Midbrain (tissue), 1 donor: ENCODE data around the gene GPS1.

Experiments used
- DNase-seq: peaks from one replicate; lab custom pipeline; 2025; lab: John Stamatoyannopoulos, UW

Gene GPS1

DNA sequence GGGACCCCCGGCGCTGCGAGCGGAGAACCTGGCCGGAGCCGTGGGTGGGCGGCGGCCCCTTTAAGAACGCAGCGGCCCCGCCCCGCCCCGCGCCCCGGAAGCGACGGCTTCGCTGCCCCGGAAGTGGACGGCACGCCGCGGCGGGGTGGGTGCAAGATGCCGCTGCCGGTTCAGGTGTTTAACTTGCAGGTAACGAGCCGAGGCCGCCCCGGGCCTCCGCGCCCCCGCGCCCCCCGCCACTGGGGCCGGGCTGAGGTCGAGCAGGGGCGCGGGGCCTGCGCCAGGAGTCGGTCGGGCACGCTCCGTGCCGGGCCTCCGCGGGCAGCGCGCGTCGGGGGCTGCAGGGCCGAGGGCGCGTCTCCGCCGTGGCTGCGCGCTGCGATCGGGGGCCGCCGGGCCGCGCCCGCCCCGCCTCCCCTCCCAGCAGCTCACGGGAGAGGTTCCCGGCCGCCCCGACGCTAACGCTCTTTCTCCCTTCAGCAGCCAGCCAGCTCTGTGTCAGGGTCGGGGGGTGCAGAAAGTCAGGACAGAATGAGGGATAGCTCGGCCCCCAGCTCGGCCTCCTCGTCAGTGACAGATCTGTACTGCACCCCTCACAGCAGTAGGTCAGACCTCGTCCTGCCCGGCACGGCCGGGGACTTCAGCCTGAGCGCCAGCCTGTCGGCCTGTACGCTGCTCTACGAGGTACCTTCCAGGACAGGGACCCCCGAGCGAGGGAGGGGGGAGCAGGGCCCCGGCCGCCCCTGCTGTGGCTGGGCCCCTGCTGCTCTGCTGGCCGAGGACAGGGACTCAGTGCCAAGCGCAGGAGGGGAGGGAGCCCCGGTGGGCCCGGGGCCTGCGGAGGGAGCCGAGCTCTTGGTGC, at the start of gene GPS1, which contains the start of gene RFNG:
TSS of gene GPS1 (plus strand) at position 123 of the 862 bp plus-strand sequence. CDS start at position 157, 34 bp downstream.
TSS of gene RFNG (minus strand) at position 36 of the 862 bp plus-strand sequence. CDS start 45 bp downstream, outside the sequence.
- peak; percentile 86 for DNase-seq

DNA sequence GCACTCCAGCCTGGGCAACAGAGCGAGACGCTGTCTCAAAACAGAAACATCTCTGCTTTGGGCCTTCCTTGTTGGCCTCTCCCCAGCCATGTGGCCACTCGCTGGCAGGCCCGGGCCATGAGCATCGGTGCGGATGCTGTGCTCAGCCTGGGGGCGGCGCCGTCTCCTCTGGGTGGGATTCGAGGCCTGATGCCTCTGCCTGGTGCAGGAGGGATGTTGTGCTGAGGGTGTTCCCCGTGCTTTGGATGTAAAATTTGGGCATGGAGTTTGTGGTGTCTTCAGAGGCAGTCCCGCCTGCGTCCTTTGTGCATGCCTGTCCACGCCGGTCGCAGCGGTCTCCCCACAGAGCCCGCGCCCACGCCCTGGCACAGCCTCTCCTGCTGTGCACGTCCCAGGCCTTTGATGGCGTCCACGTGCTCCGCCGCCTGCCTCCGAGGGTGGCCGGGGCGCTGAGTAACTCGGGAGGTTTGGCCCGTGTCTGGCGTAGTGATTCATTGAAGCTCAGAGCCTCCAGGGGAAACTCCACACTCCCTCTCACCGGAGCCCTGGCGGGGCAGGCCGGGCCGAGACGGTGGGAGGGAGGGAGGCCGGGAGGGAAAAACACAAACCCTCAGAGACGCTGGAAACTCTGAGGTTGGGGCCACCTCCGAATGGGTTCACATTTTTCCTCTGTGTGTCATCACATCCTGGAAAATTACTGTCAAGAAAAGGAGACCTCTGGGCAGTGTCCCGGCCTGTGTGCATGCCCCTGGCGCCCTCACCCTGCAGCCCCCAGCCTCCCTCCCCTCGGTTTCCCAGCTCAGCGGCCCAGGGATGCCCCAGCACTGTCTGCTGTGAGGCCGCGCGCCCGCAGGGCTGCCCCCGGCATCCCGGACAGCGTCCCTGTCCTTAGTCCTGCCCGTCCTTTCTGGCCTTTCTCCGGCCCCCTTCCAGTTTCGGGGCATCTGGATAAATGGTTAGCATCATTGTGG, 48.0 kb upstream of the GPS1 start:
- DNase-seq, result no peak

DNA sequence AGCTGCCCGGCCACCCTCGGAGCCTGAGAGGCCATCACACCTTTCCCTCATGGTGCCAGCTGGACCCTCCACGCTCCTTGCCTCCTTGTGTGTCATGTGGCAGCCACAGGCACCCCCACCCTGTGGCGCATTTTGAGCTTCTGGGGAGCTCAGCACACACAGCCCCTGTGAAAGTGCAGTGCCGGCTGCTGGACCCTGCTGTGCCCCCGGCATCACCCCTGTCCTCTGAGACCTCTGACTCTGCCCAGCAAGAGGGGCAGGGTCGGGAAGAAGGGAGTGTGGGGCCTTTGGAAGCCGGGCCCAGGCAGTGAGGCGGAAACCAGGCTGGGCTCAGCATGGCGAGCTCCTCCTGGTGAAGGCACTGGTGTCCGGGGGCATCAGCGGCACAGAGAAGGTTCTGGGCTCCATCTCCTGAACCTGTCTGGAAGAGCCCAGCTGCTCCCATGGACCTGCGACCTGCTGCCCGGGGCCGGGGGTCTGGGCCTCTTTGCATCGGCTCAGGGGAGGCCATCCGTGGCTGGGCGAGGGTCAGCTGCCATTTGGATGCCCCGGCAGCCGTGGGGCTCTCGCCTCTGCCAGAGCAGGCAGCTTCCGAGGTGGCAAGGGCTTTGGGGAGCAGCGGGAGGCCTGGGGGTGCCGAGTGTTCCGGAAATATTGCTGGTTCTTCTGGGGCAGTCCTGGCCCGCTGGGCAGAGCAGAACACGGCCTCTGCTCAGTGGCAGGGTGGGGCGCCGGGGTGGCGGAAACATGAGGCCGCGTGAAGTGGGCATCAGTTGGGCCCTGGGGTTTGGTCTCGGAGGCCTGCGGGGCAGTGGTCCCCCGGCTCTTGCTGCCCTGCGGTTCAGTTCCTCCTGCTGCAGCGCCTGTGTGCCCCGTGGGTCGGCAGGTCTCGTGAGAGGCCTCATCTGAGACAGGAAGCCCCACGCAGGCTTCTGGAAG, 46.9 kb upstream of the GPS1 start:
- no peak for DNase-seq

DNA sequence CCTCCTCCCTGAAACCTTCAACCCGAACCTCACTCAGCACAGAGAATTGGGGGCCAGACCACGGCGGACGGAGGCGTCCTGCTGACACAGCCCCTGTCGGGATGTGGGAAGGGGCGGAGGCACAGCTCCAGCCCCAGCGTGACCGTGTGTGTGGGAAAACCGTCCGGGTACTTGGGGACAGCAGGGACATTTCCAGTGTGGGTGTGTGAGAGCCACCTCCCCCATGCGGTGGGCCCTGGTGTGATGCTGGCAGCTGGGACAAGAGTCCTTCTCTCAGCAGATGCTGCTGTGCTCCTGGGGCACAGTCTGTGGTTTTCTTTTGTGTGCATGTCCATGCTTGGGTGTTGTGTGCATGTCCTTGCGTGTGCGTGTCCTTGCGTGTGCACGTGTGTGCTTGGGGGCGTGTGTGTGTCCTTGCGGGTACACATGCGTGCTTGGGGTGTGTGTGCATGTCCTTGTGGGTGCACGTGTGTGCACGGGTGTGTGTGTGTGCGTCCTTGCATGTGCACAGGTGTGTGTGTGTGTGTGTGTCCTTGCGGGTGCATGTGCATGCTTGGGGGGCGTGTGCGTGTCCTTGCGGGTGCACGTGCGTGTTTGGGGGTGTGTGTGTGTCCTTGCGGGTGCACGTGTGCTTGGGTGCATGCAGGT, 45.9 kb upstream of the GPS1 start:
- no peak for DNase-seq

DNA sequence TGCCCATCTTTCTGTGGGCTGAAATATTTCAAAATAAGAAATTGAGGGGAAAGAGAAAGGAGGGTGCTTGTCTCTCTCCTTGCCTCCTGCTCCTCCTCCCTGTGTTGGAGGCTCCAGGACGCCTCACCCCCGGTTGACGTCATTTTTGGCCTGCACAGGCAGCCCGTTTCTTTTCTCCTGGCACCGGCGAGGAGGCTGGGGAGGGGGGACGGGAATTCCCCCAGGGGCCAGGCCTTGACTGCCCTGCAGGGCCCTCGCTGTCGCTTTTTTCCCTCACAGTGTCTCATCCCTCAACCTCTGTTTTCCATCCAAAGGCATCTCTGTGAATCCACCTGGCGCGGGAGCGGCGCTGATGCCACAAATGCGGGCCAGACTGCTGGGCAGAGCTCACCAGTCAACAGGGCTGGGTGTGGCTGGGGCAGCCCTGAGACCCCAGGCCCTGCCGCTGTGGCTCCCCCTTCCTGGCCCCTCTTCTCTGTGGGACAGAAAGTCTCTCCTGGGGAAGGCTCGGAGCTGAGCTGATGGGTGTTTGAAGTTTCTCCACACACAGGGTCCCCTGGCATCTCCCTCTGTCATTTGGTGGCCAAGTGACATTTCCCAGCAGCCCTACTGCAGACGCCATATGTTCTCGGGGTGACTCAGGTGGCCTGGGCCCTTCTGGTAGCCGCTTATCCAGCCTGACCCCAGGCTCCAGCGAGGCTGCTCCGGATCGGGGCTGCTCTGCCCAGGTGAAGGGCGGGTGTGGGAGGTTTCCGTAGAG, 45.0 kb upstream of the GPS1 start:
- DNase-seq, result peak; percentile 52

DNA sequence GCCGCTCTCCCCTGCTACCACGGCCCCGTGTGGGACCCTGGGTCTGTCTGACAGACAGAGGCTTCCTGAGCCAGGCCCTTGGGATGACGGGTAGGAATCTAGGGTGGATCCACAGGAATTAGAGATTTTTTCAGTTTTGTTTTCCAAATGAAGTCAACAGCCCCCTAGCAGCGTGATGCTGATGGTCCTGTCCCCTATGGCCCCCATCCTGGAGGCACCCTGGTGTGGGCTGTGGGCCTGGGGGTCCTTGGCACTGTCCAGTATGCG, 44.5 kb upstream of the GPS1 start:
- no peak for DNase-seq

DNA sequence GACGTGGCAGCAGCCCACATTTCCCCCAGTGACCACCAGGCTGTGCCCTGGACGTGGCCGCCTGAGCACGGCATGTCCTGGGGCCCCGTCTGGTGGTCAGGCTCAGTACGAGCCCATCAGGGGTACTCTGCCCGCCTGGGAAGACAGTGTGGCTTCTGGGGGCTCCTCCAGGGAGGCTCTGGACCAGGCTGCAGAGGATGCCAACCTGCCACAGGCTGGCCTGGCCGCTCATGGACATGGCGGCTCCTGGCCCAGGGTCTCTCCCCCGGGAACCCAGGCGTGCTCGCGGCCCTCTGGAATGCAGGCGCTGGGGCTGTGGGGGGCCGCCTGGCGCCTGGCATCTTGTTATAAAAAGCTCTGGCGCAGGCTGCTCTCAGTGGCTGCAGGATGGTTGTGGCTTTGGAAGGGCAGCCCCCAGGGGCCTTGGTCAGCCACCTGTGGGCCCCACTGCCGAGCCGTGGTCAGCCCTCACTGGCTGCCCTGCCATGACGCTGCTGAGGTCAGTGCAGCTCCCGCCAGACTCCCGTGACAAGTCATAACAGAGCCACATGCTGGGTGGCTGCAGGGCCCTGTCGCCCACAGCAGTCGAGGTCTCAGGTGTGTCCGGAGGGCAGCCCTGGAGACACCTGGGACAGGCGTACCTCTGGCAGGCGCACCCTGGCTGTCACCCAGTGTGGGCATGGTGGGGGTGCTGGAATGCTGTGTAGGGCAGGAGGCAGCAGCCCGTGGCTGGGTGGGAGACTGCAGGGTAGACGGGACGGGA, 44.0 kb upstream of the GPS1 start:
- DNase-seq, result no peak

DNA sequence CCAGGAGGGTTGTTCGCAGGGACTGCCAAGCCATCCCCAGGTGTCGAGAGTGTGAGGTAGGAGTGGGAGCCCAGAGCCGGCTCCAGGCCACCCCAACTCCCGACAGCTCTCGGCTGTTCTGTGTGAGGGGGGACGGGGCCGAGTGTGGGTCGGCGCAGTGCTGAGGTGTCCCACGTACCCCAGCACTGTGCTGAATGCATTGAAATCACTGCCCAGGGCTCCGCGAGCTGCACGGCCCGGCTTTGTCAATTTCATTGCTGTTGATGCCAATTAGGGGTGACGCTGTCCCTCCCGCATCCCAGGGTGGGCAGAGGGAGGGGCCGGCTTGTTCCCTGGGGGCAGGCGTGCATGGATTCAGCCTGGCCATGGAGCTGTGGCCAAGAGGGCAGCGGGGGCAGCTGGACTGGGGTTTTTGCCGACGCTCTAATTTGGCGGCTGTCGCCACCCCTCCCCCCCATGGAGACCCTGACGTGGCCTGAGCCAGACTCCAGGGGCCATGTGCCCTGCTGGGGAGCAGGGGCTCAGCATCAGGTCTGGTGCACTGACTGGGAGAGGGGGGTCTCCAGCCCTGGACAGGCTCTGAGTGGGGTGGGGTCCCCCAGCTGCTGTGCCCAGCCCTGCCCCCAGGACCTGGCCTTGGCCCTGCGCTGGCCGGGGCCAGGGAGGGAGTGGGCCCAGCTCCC, 43.3 kb upstream of the GPS1 start:
- DNase-seq, result no peak

DNA sequence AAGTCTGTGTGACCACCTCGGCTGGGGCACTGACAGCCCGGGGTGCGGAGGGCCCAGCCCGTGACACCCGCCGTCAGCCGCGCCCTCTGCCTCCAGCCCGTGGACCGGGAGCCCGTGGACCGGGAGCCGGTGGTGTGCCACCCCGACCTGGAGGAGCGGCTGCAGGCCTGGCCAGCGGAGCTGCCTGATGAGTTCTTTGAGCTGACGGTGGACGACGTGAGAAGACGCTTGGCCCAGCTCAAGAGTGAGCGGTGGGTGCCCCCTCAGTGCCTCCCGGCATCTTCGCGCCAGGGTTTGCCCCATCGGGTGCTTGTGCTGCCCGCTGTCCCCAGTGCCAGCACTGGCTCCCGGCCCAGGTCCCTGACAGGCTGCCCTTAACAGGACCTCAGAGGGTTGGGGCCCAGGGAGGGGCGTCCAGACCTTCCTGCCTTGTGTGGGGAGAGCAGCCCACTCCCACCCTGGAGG, 42.7 kb upstream of the GPS1 start:
- DNase-seq, result no peak

DNA sequence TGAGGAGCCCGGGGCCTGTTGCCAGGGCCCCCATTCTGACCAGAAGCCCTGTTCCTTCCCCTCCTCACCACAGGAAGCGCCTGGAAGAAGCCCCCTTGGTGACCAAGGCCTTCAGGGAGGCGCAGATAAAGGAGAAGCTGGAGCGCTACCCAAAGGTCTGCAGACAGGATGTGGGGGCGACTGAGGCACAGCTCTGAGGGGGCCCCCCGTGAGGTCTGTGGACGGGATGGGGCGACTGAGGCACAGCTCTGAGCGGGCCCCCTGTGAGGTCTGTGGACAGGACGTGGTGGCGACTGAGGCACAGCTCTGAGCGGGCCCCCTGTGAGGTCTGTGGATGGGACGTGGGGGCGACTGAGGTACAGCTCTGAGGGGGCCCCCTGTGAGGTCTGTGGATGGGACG, 42.3 kb upstream of the GPS1 start:
- no peak for DNase-seq

DNA sequence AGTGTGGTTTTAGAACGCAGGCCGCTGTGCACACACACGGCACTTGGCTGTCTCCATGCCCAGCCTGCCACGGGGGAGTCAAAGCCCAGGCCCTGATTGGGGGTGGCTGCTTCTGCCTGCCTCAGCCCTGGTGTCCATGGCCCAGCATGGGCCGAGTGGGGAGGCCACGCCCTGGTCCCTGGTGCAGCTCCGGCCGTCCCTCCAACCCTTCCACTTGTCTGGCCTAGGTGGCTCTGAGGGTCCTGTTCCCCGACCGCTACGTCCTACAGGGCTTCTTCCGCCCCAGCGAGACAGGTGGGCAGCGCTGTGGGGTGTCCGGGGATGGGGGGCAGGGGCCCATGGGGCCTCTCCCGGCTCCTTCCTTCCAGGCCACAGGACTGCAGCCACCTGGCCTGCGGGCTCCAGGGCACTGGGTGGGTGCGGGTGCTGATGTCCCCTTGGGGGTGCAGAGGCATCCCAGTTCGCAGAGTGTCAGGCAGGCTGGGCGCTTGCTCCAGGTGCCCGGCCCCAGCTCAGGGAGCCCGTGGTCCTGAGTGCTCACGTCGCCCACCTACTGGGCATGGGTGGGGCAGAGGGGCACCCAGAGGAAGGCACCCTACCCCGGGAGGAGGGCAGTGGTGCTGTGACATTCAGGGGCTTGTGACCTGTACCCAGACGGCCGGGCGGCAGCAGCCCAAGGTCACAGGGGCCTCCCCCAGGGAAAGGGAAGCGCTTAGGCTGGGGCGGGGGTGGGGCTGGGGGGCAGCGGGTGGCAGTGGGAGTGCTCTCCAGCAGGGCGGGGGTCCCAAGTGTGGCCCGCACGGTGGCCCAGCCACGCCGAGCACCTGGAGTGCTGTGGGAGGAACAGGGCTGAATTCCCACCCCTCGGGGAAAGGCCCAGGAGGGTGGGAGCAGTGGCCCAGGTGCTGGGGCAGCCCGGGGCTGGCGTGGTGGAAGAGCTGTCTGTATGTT, 40.8 kb upstream of the GPS1 start:
- no peak for DNase-seq

DNA sequence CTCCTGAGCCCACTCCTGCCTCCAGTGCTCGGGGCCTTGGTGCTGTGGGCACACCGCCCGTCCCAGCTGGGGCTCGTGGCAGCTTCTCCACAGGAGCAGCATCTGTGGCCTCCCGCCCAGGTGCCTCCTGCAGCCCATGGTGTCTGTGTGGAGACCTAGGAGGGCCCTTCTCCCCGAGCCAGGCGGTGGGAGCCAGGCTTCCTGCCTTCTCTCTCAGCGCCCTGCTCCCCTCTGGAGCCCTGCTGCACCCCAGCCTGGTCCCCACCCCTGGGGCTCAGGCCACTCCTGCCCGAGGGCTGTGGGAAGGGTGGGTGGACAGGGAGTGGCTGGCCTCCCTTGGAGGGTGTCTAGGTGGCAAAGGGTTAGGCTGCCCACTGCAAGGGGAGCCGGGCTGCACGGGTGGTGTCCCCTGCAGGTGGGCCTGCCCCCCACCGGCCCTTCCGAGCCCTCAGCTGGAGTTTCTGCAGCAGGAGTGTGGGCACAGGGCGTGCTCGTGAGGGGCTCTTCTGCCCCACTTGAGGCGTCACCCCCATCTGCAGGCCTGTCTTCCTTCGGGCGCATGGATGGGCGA, 40.0 kb upstream of the GPS1 start:
- no peak for DNase-seq

DNA sequence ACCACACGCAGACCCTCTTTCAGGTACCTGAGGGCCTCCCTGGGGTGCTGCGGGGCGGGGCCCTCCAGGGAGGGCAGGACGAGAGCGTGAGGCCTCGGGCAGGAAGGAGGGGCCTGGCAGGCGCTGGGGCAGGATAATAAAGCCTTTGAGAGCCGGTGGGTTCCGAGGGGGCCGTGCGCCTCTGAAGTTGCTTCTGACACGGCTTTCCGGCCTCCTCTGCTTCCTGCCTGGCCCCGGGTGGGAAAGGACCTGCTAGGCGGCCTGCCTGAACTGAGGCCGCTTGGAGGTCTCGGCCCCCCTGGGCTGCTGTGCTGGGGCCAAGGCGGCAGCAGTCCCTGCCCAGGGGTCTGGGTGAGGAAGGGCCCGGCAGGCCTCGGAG, 39.4 kb upstream of the GPS1 start:
- DNase-seq, result no peak

DNA sequence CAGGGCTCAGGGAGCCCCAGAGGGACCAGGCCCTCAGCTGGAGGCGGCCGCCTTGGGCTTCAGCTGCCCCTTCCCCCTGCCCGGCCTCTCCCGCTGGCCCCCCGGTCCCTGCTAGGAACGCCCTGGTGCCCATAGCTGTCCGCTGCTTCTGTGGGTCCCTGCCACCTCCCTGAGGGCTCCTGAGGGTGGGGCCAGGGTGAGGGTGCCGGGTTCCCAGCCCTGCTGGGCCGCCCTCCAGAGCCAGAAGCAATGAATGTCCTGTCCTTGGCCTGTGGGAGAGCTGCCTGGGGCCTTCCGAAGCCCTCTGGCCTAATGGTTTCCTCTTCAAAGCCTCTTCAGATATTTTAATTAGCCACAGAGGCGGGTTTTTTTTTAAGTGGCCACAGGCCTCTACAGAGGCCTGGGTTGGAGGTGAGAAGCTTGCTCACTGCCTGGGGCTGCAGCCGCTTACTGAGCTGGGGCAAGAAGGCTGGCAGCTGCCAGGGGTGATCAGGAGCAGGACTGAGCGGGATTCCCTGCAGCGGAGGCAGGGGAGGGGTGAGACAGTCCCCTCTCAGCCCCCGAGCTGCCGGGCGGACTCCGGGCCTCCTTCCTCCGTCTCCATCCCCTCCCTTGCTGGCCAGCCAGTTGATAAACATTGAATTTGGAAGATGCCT, 38.9 kb upstream of the GPS1 start:
- DNase-seq, result no peak

DNA sequence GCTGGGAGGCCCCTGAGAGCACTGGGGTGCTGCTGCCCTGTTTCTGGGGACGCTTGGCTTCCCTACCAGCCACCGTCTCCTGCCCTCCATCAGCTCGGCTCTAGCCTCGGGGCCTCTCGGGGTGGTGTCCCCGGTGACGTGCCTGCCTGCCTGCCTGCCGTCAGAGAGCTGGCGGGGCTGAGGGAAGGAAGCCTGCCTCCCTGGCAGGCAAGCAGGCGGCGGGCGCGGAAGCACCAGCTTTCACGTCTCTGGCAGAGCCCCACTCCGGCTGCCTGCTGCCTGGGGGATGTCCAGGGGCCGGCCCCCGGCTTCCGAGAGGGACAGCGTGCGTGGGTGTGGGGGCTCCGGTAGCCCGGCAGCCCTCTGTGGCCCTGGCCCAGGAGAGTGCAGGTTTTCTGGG, 38.4 kb upstream of the GPS1 start:
- DNase-seq, result no peak

DNA sequence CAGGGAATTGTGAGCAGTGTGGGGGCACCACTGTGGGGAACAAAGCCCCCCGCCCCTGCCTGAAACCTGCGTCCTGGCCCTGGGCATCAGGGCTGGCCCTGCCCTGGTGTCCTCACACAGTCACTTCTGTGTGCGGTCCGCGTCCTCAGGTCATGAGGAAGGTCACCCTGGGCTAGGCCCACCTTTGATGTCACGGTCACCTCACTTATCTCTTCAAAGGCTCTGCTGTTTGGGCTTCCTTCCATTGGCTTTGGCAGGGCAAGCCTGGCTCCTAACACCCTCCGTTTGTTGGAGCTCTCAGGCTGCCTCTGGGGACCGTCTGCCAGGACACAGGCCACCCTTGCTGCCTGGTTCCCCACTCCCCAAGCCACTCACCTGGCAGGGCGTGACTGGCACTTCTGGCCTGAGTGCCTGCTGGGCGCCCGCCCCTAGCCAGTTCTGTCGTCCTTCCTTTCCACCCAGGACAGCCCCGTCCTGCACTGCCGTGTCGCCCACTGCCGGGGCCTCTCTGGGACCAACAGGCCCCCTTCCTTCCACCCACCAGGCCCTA, 37.9 kb upstream of the GPS1 start:
- no peak for DNase-seq

DNA sequence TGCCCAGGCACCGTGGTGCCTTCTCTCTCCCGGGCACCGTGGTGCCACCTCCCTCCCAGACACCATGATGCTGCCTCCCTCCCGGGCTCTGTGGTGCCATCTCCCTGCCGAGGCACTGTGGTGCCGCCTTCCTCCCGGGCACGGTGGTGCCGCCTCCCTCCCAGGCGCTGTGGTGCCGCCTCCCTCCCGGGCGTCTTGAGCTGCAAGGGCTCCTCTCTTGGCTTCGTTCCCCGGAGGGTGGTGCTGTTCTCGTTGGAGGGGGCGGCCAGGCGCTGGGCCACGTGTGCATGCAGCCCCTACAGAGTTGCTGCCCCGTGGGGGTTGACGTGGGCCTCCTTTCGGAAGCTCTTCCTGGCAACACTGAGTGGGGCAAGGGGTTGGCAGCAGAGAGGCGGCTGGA, 37.3 kb upstream of the GPS1 start:
- DNase-seq, result no peak
